ENCODE results near the gene IST1. TPM values are rescaled to one million over a fixed set of nuclear protein-coding genes. Genes with fewer than 3 reads are reported as not detected.

The IST1 gene
- total and polyA plus RNA-seq, 10 of the 15 experiments (the other 5 are each of a cell fraction or from before 2014, with no cell fraction given) = 97.3 to 293 (median 138) TPM

GRCh38 chr16:71845639-71846430 is 49.5 kb upstream of the IST1 start, which contains the start of gene ATXN1L (continued):
- no peak for TF ChIP-seq IRF3 (IDR thresholded peaks at IDR 0.05)
- TF ChIP-seq CHD2 (IDR thresholded peaks at IDR 0.05; ENCODE audit: borderline replicate concordance, low read depth, low read length) = peak; percentile 93
- peak; percentile 54 for TF ChIP-seq RUNX3 (IDR thresholded peaks at IDR 0.05; ENCODE audit: low read length)
- peak; percentile 81; the same call in 1 of the 2 replicates for TF ChIP-seq POLR2AphosphoS5 (IDR thresholded peaks at IDR 0.05; ENCODE audit: low read length)
- no peak for TF ChIP-seq HDAC6 (IDR thresholded peaks at IDR 0.05; ENCODE audit: unreplicated experiment)
- TF ChIP-seq SPI1 (IDR thresholded peaks at IDR 0.05; ENCODE audit: borderline replicate concordance, insufficient read depth, low read depth, low read length) = 0 out of 2 replicates have a peak, but pooled peaks have one; percentile 5
- TF ChIP-seq WRNIP1 (IDR thresholded peaks at IDR 0.05; ENCODE audit: borderline replicate concordance, low read depth, low read length) = no peak
- no peak; the same call in 1 of the 2 replicates for TF ChIP-seq ZBTB40 (IDR thresholded peaks at IDR 0.05; ENCODE audit: borderline replicate concordance)
- peak; percentile 65 for TF ChIP-seq USF1 (IDR thresholded peaks at IDR 0.05; ENCODE audit: borderline replicate concordance, extremely low read length, insufficient read depth, low read depth, low read length)
- peak; percentile 91 for TF ChIP-seq POLR2AphosphoS2 (IDR thresholded peaks at IDR 0.05; ENCODE audit: low read depth, low read length)
- no peak for TF ChIP-seq KLF5 (IDR thresholded peaks at IDR 0.05; ENCODE audit: partially characterized antibody)
- 0 out of 4 replicates have a peak, but pooled peaks of 1 of the 2 experiments have one; percentile 33 for TF ChIP-seq ETV6 (conservative IDR thresholded peaks at IDR 0.05 in 1 of 2, IDR thresholded peaks at IDR 0.05 in 1 of 2; ENCODE audit: borderline replicate concordance in 1 of 2, low read depth in 1 of 2)
- TF ChIP-seq MYB (IDR thresholded peaks at IDR 0.05; ENCODE audit: borderline replicate concordance, low read depth, low read length) = no peak
- TF ChIP-seq SP1 (IDR thresholded peaks at IDR 0.05; ENCODE audit: low read depth, low read length) = peak; percentile 94
- TF ChIP-seq SMC3 (IDR thresholded peaks at IDR 0.05; ENCODE audit: borderline replicate concordance, low read length) = 0 out of 2 replicates have a peak, but pooled peaks have one; percentile 1
- TF ChIP-seq NR2C2 (IDR thresholded peaks at IDR 0.05; ENCODE audit: borderline replicate concordance, control insufficient read depth, insufficient read length, low read depth) = no peak
- TF ChIP-seq NKRF (conservative IDR thresholded peaks at IDR 0.05) = peak; percentile 64
- no peak for TF ChIP-seq ZBED1 (IDR thresholded peaks at IDR 0.05; ENCODE audit: borderline replicate concordance)
- TF ChIP-seq CBFB (IDR thresholded peaks at IDR 0.05; ENCODE audit: low read depth) = peak; percentile 48; the same call in 1 of the 2 replicates
- TF ChIP-seq CHD4 (IDR thresholded peaks at IDR 0.05) = no peak
- TF ChIP-seq MAX (IDR thresholded peaks at IDR 0.05; ENCODE audit: low read depth, low read length) = peak; percentile 70

Measured in GM12878 (cell line).